Effector memory CD4-positive, alpha-beta T cell (primary cell): ENCODE measurements around the gene C1orf232.

Experiments
- DNase-seq, 3 donors: peaks; one replicate each; pipeline ENCODE4 v3.0.0-alpha.2; 2020
- H3K27ac ChIP-seq: 2 replicates; pipeline ENCODE4 v1.7.0; 2013; ENCODE audit warnings: mild to moderate bottlenecking, low read length, moderate library complexity; ENCODE audit not compliant: insufficient read depth, poor library complexity, severe bottlenecking
- H3K27me3 ChIP-seq: replicated peaks from 2 replicates; pipeline ENCODE4 v1.7.0; 2013; ENCODE audit warnings: mild to moderate bottlenecking, low read length; ENCODE audit not compliant: insufficient read depth, control insufficient read depth, poor library complexity, severe bottlenecking
- H3K36me3 ChIP-seq: 2 replicates; pipeline ENCODE4 v1.7.0; 2013; ENCODE audit warnings: mild to moderate bottlenecking, low read length, moderate library complexity; ENCODE audit not compliant: control insufficient read depth, insufficient read depth
- H3K4me1 ChIP-seq: 2 replicates; pipeline ENCODE4 v1.7.0; 2013; ENCODE audit warnings: low read length, mild to moderate bottlenecking; ENCODE audit not compliant: control insufficient read depth, insufficient read depth, poor library complexity, severe bottlenecking
- H3K4me3 ChIP-seq: 2 replicates; pipeline ENCODE4 v1.7.0; 2013; ENCODE audit warnings: low read length, low read depth, mild to moderate bottlenecking; ENCODE audit not compliant: insufficient read depth, poor library complexity, severe bottlenecking
- H3K9me3 ChIP-seq: 2 replicates; pipeline ENCODE4 v1.7.0; 2013; ENCODE audit warnings: mild to moderate bottlenecking, low read length, moderate library complexity; ENCODE audit not compliant: control insufficient read depth
- total RNA-seq, 3 donors: gene quantifications; one replicate each; lab custom pipeline; 2026; lab: John Stamatoyannopoulos, UW

The C1orf232 gene
- 0 reads per million in 3 donors for total RNA-seq

- Histone ChIP-seq H3K36me3 (no peaks in the 10 kb centered on the region), H3K4me3 (peak within 1 kb of the TSS; percentile 92), H3K27ac (peak within 1 kb of the TSS; percentile 74), H3K4me1 (peaks cover 13% of the 10 kb centered on the region), H3K9me3 (no peaks in the 10 kb centered on the region), H3K27me3 (no peaks in the 10 kb centered on the region)
- DNase-seq: no peak
These were observed at the start of gene C1orf232 for GRCh38 chr1:26168410-26169197. TSS of gene C1orf232 (minus strand) at chr1:26168963. CDS start at chr1:26168499, 464 bp downstream.

- Histone ChIP-seq H3K4me1 (no peaks in the 10 kb centered on the region), H3K27ac (no peak overlapping the region), H3K36me3 (no peaks in the 10 kb centered on the region), H3K4me3 (no peak overlapping the region), H3K27me3 (no peaks in the 10 kb centered on the region), H3K9me3 (no peaks in the 10 kb centered on the region)
- no peak for DNase-seq
These were observed 46.5 kb upstream of the C1orf232 start for GRCh38 chr1:26215246-26215645.

- no peak overlapping the region for H3K27ac ChIP-seq
- no peak overlapping the region for H3K4me3 ChIP-seq
- no peaks in the 10 kb centered on the region for H3K27me3 ChIP-seq
- DNase-seq: no peak
- no peaks in the 10 kb centered on the region for H3K9me3 ChIP-seq
- H3K36me3 ChIP-seq: no peaks in the 10 kb centered on the region
- no peaks in the 10 kb centered on the region for H3K4me1 ChIP-seq
These were observed 44.7 kb upstream of the C1orf232 start for GRCh38 chr1:26213335-26213905.

- no peak overlapping the region for H3K27ac ChIP-seq
- no peak for DNase-seq
These were observed 44.0 kb upstream of the C1orf232 start for GRCh38 chr1:26212726-26213125.

GRCh38 chr1:26210147-26210870 is 41.5 kb upstream of the C1orf232 start:
- no peak overlapping the region for H3K27ac ChIP-seq
- H3K9me3 ChIP-seq: no peaks in the 10 kb centered on the region
- H3K4me1 ChIP-seq: no peaks in the 10 kb centered on the region
- H3K36me3 ChIP-seq: no peaks in the 10 kb centered on the region
- H3K4me3 ChIP-seq: no peak overlapping the region
- H3K27me3 ChIP-seq: no peaks in the 10 kb centered on the region
- no peak for DNase-seq

More at GRCh38 chr1:26212726-26213125, 44.0 kb upstream of the C1orf232 start:
- Histone ChIP-seq H3K36me3 (no peaks in the 10 kb centered on the region), H3K4me1 (no peaks in the 10 kb centered on the region), H3K9me3 (no peaks in the 10 kb centered on the region), H3K4me3 (no peak overlapping the region), H3K27me3 (no peaks in the 10 kb centered on the region)

GRCh38 chr1:26203642-26204318 is 35.0 kb upstream of the C1orf232 start:
- Histone ChIP-seq H3K4me1 (peaks cover 23% of the 10 kb centered on the region), H3K9me3 (no peaks in the 10 kb centered on the region), H3K27me3 (no peaks in the 10 kb centered on the region), H3K4me3 (no peak overlapping the region), H3K27ac (no peak overlapping the region), H3K36me3 (no peaks in the 10 kb centered on the region)
- no peak for DNase-seq

- H3K27me3 ChIP-seq: no peaks in the 10 kb centered on the region
- H3K36me3 ChIP-seq: no peaks in the 10 kb centered on the region
- no peak overlapping the region for H3K4me3 ChIP-seq
- H3K4me1 ChIP-seq: peaks cover 23% of the 10 kb centered on the region
- H3K9me3 ChIP-seq: no peaks in the 10 kb centered on the region
- no peak overlapping the region for H3K27ac ChIP-seq
- no peak for DNase-seq
These were observed 31.6 kb upstream of the C1orf232 start for GRCh38 chr1:26200413-26200812.

- H3K4me3 ChIP-seq: no peak overlapping the region
- no peak overlapping the region for H3K27ac ChIP-seq
- H3K4me1 ChIP-seq: peaks cover 23% of the 10 kb centered on the region
- no peaks in the 10 kb centered on the region for H3K36me3 ChIP-seq
- no peaks in the 10 kb centered on the region for H3K9me3 ChIP-seq
- no peak for DNase-seq
- no peaks in the 10 kb centered on the region for H3K27me3 ChIP-seq
These were observed 29.1 kb upstream of the C1orf232 start for GRCh38 chr1:26197813-26198212.

GRCh38 chr1:26197301-26197700 is 28.5 kb upstream of the C1orf232 start:
- no peaks in the 10 kb centered on the region for H3K9me3 ChIP-seq
- peaks cover 18% of the 10 kb centered on the region for H3K4me1 ChIP-seq
- DNase-seq: no peak
- H3K27me3 ChIP-seq: no peaks in the 10 kb centered on the region
- H3K36me3 ChIP-seq: no peaks in the 10 kb centered on the region
- no peak overlapping the region for H3K4me3 ChIP-seq
- no peak overlapping the region for H3K27ac ChIP-seq
